ENCODE results near the gene MMP11.

- TF ChIP-seq CTCF (IDR thresholded peaks at IDR 0.05; ENCODE audit: low read depth, low read length, missing input control) (no peak), EGR1 (IDR thresholded peaks at IDR 0.05; ENCODE audit: low read depth in 2 of 2) (no peak), MAX (IDR thresholded peaks at IDR 0.05) (no peak), TAF1 (conservative IDR thresholded peaks at IDR 0.05) (no peak), JUND (IDR thresholded peaks at IDR 0.05) (no peak), NR2F2 (IDR thresholded peaks at IDR 0.05) (no peak), REST (IDR thresholded peaks at IDR 0.05) (no peak), YY1 (IDR thresholded peaks at IDR 0.05) (no peak), SP1 (IDR thresholded peaks at IDR 0.05) (no peak), HNF4G (IDR thresholded peaks at IDR 0.05) (no peak), GABPA (IDR thresholded peaks at IDR 0.05 in 1 of 2, conservative IDR thresholded peaks at IDR 0.05 in 1 of 2) (no peak), RAD21 (IDR thresholded peaks at IDR 0.05) (no peak), ZBTB33 (IDR thresholded peaks at IDR 0.05) (no peak)
Observed at GRCh38 chr22:23801238-23801821, 28.7 kb downstream of the MMP11 start.

Data from liver (tissue), 3 donors.